Trophoblast cell (in vitro differentiated cells and primary cell): ENCODE measurements around the gene CCR9.

Source experiments
- DNase-seq, 2 donors: peaks; one replicate each; pipeline ENCODE4 v3.0.0-alpha.2; 2016
- H2AFZ ChIP-seq: 2 replicates; pipeline ENCODE4 v1.6.1; 2013; ENCODE audit warnings: low read length, moderate library complexity, mild to moderate bottlenecking; ENCODE audit not compliant: insufficient read depth, poor library complexity
- H2AK5ac ChIP-seq: 2 replicates; pipeline ENCODE4 v1.6.1; 2013; ENCODE audit warnings: mild to moderate bottlenecking, low read length
- H2BK120ac ChIP-seq: 2 replicates; pipeline ENCODE4 v1.6.1; 2013; ENCODE audit warnings: low read length, mild to moderate bottlenecking, moderate library complexity; ENCODE audit not compliant: insufficient read depth, poor library complexity
- H2BK12ac ChIP-seq: 2 replicates; pipeline ENCODE4 v1.6.1; 2013; ENCODE audit warnings: mild to moderate bottlenecking, low read length, moderate library complexity
- H2BK5ac ChIP-seq: 2 replicates; pipeline ENCODE4 v1.6.1; 2013; ENCODE audit warnings: low read length, low read depth, moderate library complexity, mild to moderate bottlenecking; ENCODE audit not compliant: poor library complexity
- H3K14ac ChIP-seq: 2 replicates; pipeline ENCODE4 v1.6.1; 2013; ENCODE audit warnings: mild to moderate bottlenecking, low read length
- H3K18ac ChIP-seq: 2 replicates; pipeline ENCODE4 v1.6.1; 2013; ENCODE audit warnings: mild to moderate bottlenecking, low read length
- H3K23ac ChIP-seq: 2 replicates; pipeline ENCODE4 v1.6.1; 2013; ENCODE audit warnings: low read length
- H3K27ac ChIP-seq: 2 replicates; pipeline ENCODE4 v1.5.1; 2013; ENCODE audit warnings: low read depth, mild to moderate bottlenecking, inconsistent platforms, low read length, moderate library complexity
- H3K27me3 ChIP-seq: 2 replicates; pipeline ENCODE4 v1.6.1; 2013; ENCODE audit warnings: inconsistent platforms, mild to moderate bottlenecking, low read length, moderate library complexity; ENCODE audit not compliant: insufficient read depth
- H3K36me3 ChIP-seq, 2 experiments: 1 replicate in 1 of 2; 2 replicates in 1 of 2; pipeline ENCODE4 v1.6.1; 2013; ENCODE audit warnings: low read length in 2 of 2, mild to moderate bottlenecking in 2 of 2, moderate library complexity in 1 of 2; ENCODE audit not compliant: insufficient read depth in 2 of 2, control insufficient read depth in 1 of 2
- H3K4ac ChIP-seq: 2 replicates; pipeline ENCODE4 v1.6.1; 2013; ENCODE audit warnings: low read depth, mild to moderate bottlenecking, low read length, moderate library complexity
- H3K4me1 ChIP-seq, 2 experiments: 1 replicate in 1 of 2; 2 replicates in 1 of 2; pipeline ENCODE4 v1.6.1; 2013; ENCODE audit warnings: low read length in 2 of 2, mild to moderate bottlenecking in 2 of 2, moderate library complexity in 1 of 2; ENCODE audit not compliant: insufficient read depth in 2 of 2, control insufficient read depth in 1 of 2
- H3K4me2 ChIP-seq: 2 replicates; pipeline ENCODE4 v1.6.1; 2013; ENCODE audit warnings: inconsistent platforms, mild to moderate bottlenecking, low read length, moderate library complexity
- H3K4me3 ChIP-seq: 2 replicates; pipeline ENCODE4 v1.5.1; 2013; ENCODE audit warnings: mild to moderate bottlenecking, low read depth, low read length, inconsistent platforms
- H3K79me1 ChIP-seq: one replicate; pipeline ENCODE4 v1.6.1; 2013; ENCODE audit warnings: low read length
- H3K79me2 ChIP-seq: 2 replicates; pipeline ENCODE4 v1.6.1; 2013; ENCODE audit warnings: low read length, mild to moderate bottlenecking; ENCODE audit not compliant: control insufficient read depth, insufficient read depth, poor library complexity
- H3K9ac ChIP-seq: 2 replicates; pipeline ENCODE4 v1.6.1; 2013; ENCODE audit warnings: mild to moderate bottlenecking, low read length
- H3K9me3 ChIP-seq: 2 replicates; pipeline ENCODE4 v1.6.1; 2013; ENCODE audit warnings: low read depth, mild to moderate bottlenecking, control low read depth, inconsistent platforms, low read length; ENCODE audit not compliant: insufficient read depth
- H4K12ac ChIP-seq: 2 replicates; pipeline ENCODE4 v1.6.1; 2013; ENCODE audit warnings: low read depth, mild to moderate bottlenecking, low read length, moderate library complexity
- H4K8ac ChIP-seq: 2 replicates; pipeline ENCODE4 v1.6.1; 2013; ENCODE audit warnings: low read depth, mild to moderate bottlenecking, low read length, moderate library complexity
- H4K91ac ChIP-seq: one replicate; pipeline ENCODE4 v1.6.1; 2013; ENCODE audit warnings: low read depth, mild to moderate bottlenecking, low read length, moderate library complexity
- WGBS: extraction: QIAGEN DNeasy Blood & Tissue Kit; methylation state at CpG from one replicate; pipeline ENCODE4 v1.1.7; 2013; ENCODE audit warnings: missing lambda C conversion rate; ENCODE audit not compliant: insufficient read length, insufficient coverage; ENCODE audit errors: extremely low coverage; 5-methylcytosine and 5-hydroxymethylcytosine counted together

Gene CCR9

GRCh38 chr3:45892161-45892560 is 5.8 kb downstream of the CCR9 start:
- Histone ChIP-seq H2BK12ac (no peak overlapping the region), H3K18ac (no peak overlapping the region), H3K9ac (no peak overlapping the region), H3K4ac (no peak overlapping the region), H3K14ac (no peak overlapping the region), H3K79me1 (no peaks in the 10 kb centered on the region), H3K4me2 (no peak overlapping the region), H3K27me3 (no peaks in the 10 kb centered on the region), H4K91ac (no peak overlapping the region), H4K8ac (no peak overlapping the region), H3K23ac (no peak overlapping the region), H3K36me3 (no peaks in the 10 kb centered on the region), H2AFZ (no peak overlapping the region), H2BK120ac (no peak overlapping the region), H3K27ac (no peak overlapping the region), H3K9me3 (no peaks in the 10 kb centered on the region), H3K4me1 (no peaks in the 10 kb centered on the region), H4K12ac (no peak overlapping the region), H3K4me3 (no peak overlapping the region), H2AK5ac (no peak overlapping the region), H2BK5ac (no peak overlapping the region), H3K79me2 (no peaks in the 10 kb centered on the region)
- DNase-seq, result no peak
- no CpG with 5 or more reads among the region's 1 CpG for WGBS

- H3K9me3 ChIP-seq, result no peaks in the 10 kb centered on the region
- H3K4ac ChIP-seq, result no peak overlapping the region
- H3K27ac ChIP-seq, result no peak overlapping the region
- no peaks in the 10 kb centered on the region for H3K27me3 ChIP-seq
- H4K91ac ChIP-seq, result no peak overlapping the region
- H3K4me3 ChIP-seq, result no peak overlapping the region
- no peak overlapping the region for H2BK120ac ChIP-seq
- no CpG with 5 or more reads among the region's 6 CpGs for WGBS
- H3K18ac ChIP-seq, result no peak overlapping the region
- no peak overlapping the region for H2AFZ ChIP-seq
- DNase-seq, result no peak
- no peak overlapping the region for H3K23ac ChIP-seq
- H3K79me2 ChIP-seq, result no peaks in the 10 kb centered on the region
- H3K36me3 ChIP-seq, result no peaks in the 10 kb centered on the region
- H4K8ac ChIP-seq, result no peak overlapping the region
- H3K79me1 ChIP-seq, result no peaks in the 10 kb centered on the region
- H4K12ac ChIP-seq, result no peak overlapping the region
- H3K4me2 ChIP-seq, result no peak overlapping the region
- H3K9ac ChIP-seq, result no peak overlapping the region
- no peaks in the 10 kb centered on the region for H3K4me1 ChIP-seq
- H2AK5ac ChIP-seq, result no peak overlapping the region
- no peak overlapping the region for H2BK5ac ChIP-seq
- no peak overlapping the region for H2BK12ac ChIP-seq
- H3K14ac ChIP-seq, result no peak overlapping the region
Measured at GRCh38 chr3:45894015-45894414, 7.7 kb downstream of the CCR9 start.

- no peak overlapping the region for H3K9ac ChIP-seq
- no peak overlapping the region for H4K8ac ChIP-seq
- DNase-seq, result no peak
- no peaks in the 10 kb centered on the region for H3K27me3 ChIP-seq
- H2BK12ac ChIP-seq, result no peak overlapping the region
- H3K18ac ChIP-seq, result no peak overlapping the region
- H3K79me2 ChIP-seq, result no peaks in the 10 kb centered on the region
- H3K4me1 ChIP-seq, result no peaks in the 10 kb centered on the region
- H3K27ac ChIP-seq, result no peak overlapping the region
- no peak overlapping the region for H2AK5ac ChIP-seq
- H3K79me1 ChIP-seq, result no peaks in the 10 kb centered on the region
- no peak overlapping the region for H3K4ac ChIP-seq
- H3K4me3 ChIP-seq, result no peak overlapping the region
- H3K9me3 ChIP-seq, result peaks cover 2% of the 10 kb centered on the region
- H3K14ac ChIP-seq, result no peak overlapping the region
- no peak overlapping the region for H2AFZ ChIP-seq
- no CpG with 5 or more reads among the region's 5 CpGs for WGBS
- no peak overlapping the region for H2BK5ac ChIP-seq
- H3K23ac ChIP-seq, result no peak overlapping the region
- no peak overlapping the region for H4K91ac ChIP-seq
- H2BK120ac ChIP-seq, result no peak overlapping the region
- no peak overlapping the region for H4K12ac ChIP-seq
- H3K4me2 ChIP-seq, result no peak overlapping the region
- no peaks in the 10 kb centered on the region for H3K36me3 ChIP-seq
Measured at GRCh38 chr3:45895686-45896468, 9.5 kb downstream of the CCR9 start.

- no peak overlapping the region for H3K4ac ChIP-seq
- H3K27me3 ChIP-seq, result no peaks in the 10 kb centered on the region
- no peak overlapping the region for H2BK5ac ChIP-seq
- no peak overlapping the region for H3K18ac ChIP-seq
- H2AFZ ChIP-seq, result no peak overlapping the region
- no peak overlapping the region for H4K8ac ChIP-seq
- H2BK120ac ChIP-seq, result no peak overlapping the region
- no peak overlapping the region for H3K4me2 ChIP-seq
- no peaks in the 10 kb centered on the region for H3K79me1 ChIP-seq
- no peak overlapping the region for H4K91ac ChIP-seq
- H3K9ac ChIP-seq, result no peak overlapping the region
- H3K79me2 ChIP-seq, result no peaks in the 10 kb centered on the region
- no peak for DNase-seq
- H3K4me1 ChIP-seq, result no peaks in the 10 kb centered on the region
- H4K12ac ChIP-seq, result no peak overlapping the region
- H3K36me3 ChIP-seq, result no peaks in the 10 kb centered on the region
- no CpG with 5 or more reads among the region's 3 CpGs for WGBS
- H3K27ac ChIP-seq, result no peak overlapping the region
- H3K14ac ChIP-seq, result no peak overlapping the region
- peaks cover 3% of the 10 kb centered on the region for H3K9me3 ChIP-seq
- H3K4me3 ChIP-seq, result no peak overlapping the region
- no peak overlapping the region for H2AK5ac ChIP-seq
- H2BK12ac ChIP-seq, result no peak overlapping the region
- H3K23ac ChIP-seq, result no peak overlapping the region
Measured at GRCh38 chr3:45896956-45897355, 10.6 kb downstream of the CCR9 start.
